KMS-11 (cell line): Measurements from ENCODE around the gene COL5A1.

Experiments used
- H2AFZ ChIP-seq: fragments of 200-600 bp; sonication (generic); 2 replicates; pipeline ENCODE4 v1.6.1; 2016; ENCODE audit warnings: antibody characterized with exemption, mixed run types, low read depth
- H3K27ac ChIP-seq: fragments of 200-600 bp; sonication (generic); 2 replicates; pipeline ENCODE4 v1.6.1; 2016; ENCODE audit warnings: mild to moderate bottlenecking, mixed run types
- H3K27me3 ChIP-seq: fragments of 200-600 bp; sonication (generic); 2 replicates; pipeline ENCODE4 v1.6.1; 2017; ENCODE audit warnings: mild to moderate bottlenecking, low read depth, mixed run types, moderate library complexity; ENCODE audit not compliant: insufficient read depth
- H3K36me3 ChIP-seq: fragments of 200-600 bp; sonication (generic); 2 replicates; pipeline ENCODE4 v1.6.1; 2017; ENCODE audit warnings: mild to moderate bottlenecking, mixed run types; ENCODE audit not compliant: insufficient read depth
- H3K4me1 ChIP-seq: fragments of 200-600 bp; sonication (generic); 2 replicates; pipeline ENCODE4 v1.6.1; 2016; ENCODE audit warnings: mild to moderate bottlenecking, low read depth, mixed run types; ENCODE audit not compliant: poor library complexity, severe bottlenecking
- H3K4me2 ChIP-seq: fragments of 200-600 bp; sonication (generic); 2 replicates; pipeline ENCODE4 v1.7.0; 2016; ENCODE audit warnings: mild to moderate bottlenecking, mixed run types
- H3K4me3 ChIP-seq: fragments of 200-600 bp; sonication (generic); IDR thresholded peaks from 2 replicates; pipeline ENCODE4 v1.6.1; 2017; ENCODE audit warnings: low read depth, low read length, mixed read lengths; ENCODE audit not compliant: insufficient read depth
- H3K79me2 ChIP-seq: fragments of 200-600 bp; sonication (generic); 2 replicates; pipeline ENCODE4 v1.6.1; 2016; ENCODE audit warnings: low read depth, mixed run types; ENCODE audit not compliant: insufficient read depth
- H3K9ac ChIP-seq: fragments of 200-600 bp; sonication (generic); 2 replicates; pipeline ENCODE4 v1.6.1; 2016; ENCODE audit warnings: mild to moderate bottlenecking, mixed run types
- H4K20me1 ChIP-seq: fragments of 200-600 bp; sonication (generic); 2 replicates; pipeline ENCODE4 v1.6.1; 2016; ENCODE audit warnings: mild to moderate bottlenecking, mixed run types; ENCODE audit not compliant: insufficient read depth
- TF ChIP-seq, protein P1 (sequence below): fragments of 200-600 bp; sonication (generic); conservative IDR thresholded peaks from 2 replicates; pipeline ENCODE4 v1.6.1; 2017; ENCODE audit warnings: low read depth, mild to moderate bottlenecking, antibody characterized with exemption, low read length, moderate library complexity, mixed read lengths

Gene COL5A1

GRCh38 chr9:134832471-134832870, 190.9 kb downstream of the COL5A1 start:
- H3K27ac ChIP-seq = no peak overlapping the region
- H3K4me2 ChIP-seq = no peak overlapping the region
- H3K79me2 ChIP-seq = no peaks in the 10 kb centered on the region
- H3K27me3 ChIP-seq = peaks cover 25% of the 10 kb centered on the region; the same call in 1 of the 2 replicates
- no peak overlapping the region for H2AFZ ChIP-seq
- H3K36me3 ChIP-seq = no peaks in the 10 kb centered on the region
- no peaks in the 10 kb centered on the region for H4K20me1 ChIP-seq
- H3K4me3 ChIP-seq = no peak overlapping the region
- H3K4me1 ChIP-seq = no peaks in the 10 kb centered on the region
- TF ChIP-seq, protein P1, sequence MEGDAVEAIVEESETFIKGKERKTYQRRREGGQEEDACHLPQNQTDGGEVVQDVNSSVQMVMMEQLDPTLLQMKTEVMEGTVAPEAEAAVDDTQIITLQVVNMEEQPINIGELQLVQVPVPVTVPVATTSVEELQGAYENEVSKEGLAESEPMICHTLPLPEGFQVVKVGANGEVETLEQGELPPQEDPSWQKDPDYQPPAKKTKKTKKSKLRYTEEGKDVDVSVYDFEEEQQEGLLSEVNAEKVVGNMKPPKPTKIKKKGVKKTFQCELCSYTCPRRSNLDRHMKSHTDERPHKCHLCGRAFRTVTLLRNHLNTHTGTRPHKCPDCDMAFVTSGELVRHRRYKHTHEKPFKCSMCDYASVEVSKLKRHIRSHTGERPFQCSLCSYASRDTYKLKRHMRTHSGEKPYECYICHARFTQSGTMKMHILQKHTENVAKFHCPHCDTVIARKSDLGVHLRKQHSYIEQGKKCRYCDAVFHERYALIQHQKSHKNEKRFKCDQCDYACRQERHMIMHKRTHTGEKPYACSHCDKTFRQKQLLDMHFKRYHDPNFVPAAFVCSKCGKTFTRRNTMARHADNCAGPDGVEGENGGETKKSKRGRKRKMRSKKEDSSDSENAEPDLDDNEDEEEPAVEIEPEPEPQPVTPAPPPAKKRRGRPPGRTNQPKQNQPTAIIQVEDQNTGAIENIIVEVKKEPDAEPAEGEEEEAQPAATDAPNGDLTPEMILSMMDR = no peak
- no peak overlapping the region for H3K9ac ChIP-seq

GRCh38 chr9:134833294-134833880, 191.8 kb downstream of the COL5A1 start:
- Histone ChIP-seq H3K4me2 (no peak overlapping the region), H3K4me1 (no peaks in the 10 kb centered on the region), H3K79me2 (no peaks in the 10 kb centered on the region), H3K27me3 (peaks cover 25% of the 10 kb centered on the region; the same call in 1 of the 2 replicates), H2AFZ (no peak overlapping the region), H3K4me3 (no peak overlapping the region), H3K36me3 (no peaks in the 10 kb centered on the region), H3K27ac (no peak overlapping the region), H4K20me1 (no peaks in the 10 kb centered on the region), H3K9ac (no peak overlapping the region)
- TF ChIP-seq, protein P1 = no peak

GRCh38 chr9:134834217-134834956, 192.8 kb downstream of the COL5A1 start:
- Histone ChIP-seq H4K20me1 (no peaks in the 10 kb centered on the region), H3K4me1 (no peaks in the 10 kb centered on the region), H3K4me2 (no peak overlapping the region), H2AFZ (no peak overlapping the region), H3K79me2 (no peaks in the 10 kb centered on the region), H3K27ac (no peak overlapping the region), H3K9ac (no peak overlapping the region), H3K4me3 (no peak overlapping the region), H3K36me3 (no peaks in the 10 kb centered on the region), H3K27me3 (peaks cover 30% of the 10 kb centered on the region; the same call in 1 of the 2 replicates)
- TF ChIP-seq, protein P1 = no peak

- Histone ChIP-seq H3K9ac (no peak overlapping the region), H3K27me3 (peaks cover 34% of the 10 kb centered on the region; the same call in 1 of the 2 replicates), H3K79me2 (no peaks in the 10 kb centered on the region), H3K36me3 (no peaks in the 10 kb centered on the region), H2AFZ (no peak overlapping the region), H3K27ac (no peak overlapping the region), H3K4me1 (no peaks in the 10 kb centered on the region), H3K4me2 (no peak overlapping the region), H3K4me3 (no peak overlapping the region), H4K20me1 (no peaks in the 10 kb centered on the region)
- TF ChIP-seq, protein P1 = no peak
These were observed 193.4 kb downstream of the COL5A1 start for GRCh38 chr9:134834957-134835419.
